T-helper 2 cell treated with Interferon-gamma antibody and Interleukin-4, amounts not matched to agents 5 μg/mL and 100 μg/mL, for 36 hours (primary cell): Measurements from ENCODE around the gene PSMB5.

ENCODE experiments used
- DNase-seq: peaks from one replicate; pipeline ENCODE4 v3.0.0; 2021; ENCODE audit warnings: low spot score
- H3K27ac Mint-ChIP-seq: one replicate; pipeline ENCODE4 v1.8.0; 2021; ENCODE audit warnings: mild to moderate bottlenecking, mixed read lengths
- H3K27me3 Mint-ChIP-seq: one replicate; pipeline ENCODE4 v1.8.0; 2021; ENCODE audit warnings: low read depth, mixed read lengths
- H3K36me3 Mint-ChIP-seq: one replicate; pipeline ENCODE4 v1.8.0; 2021; ENCODE audit warnings: low read depth, mixed read lengths
- H3K4me1 Mint-ChIP-seq: one replicate; pipeline ENCODE4 v1.8.0; 2021; ENCODE audit warnings: low read depth, mixed read lengths
- H3K4me3 Mint-ChIP-seq: one replicate; pipeline ENCODE4 v1.8.0; 2022; ENCODE audit warnings: mild to moderate bottlenecking, moderate library complexity, mixed read lengths
- H3K9me3 Mint-ChIP-seq: one replicate; pipeline ENCODE4 v1.8.0; 2021; ENCODE audit warnings: mixed read lengths

Gene PSMB5

GRCh38 chr14:23043145-23043544 is 8.4 kb upstream of the PSMB5 start:
- Mint-ChIP-seq H3K9me3 (no peaks in the 10 kb centered on the region), H3K36me3 (no peaks in the 10 kb centered on the region), H3K27me3 (no peaks in the 10 kb centered on the region), H3K4me1 (no peaks in the 10 kb centered on the region), H3K27ac (no peak overlapping the region), H3K4me3 (no peak overlapping the region)
- no peak for DNase-seq

- H3K27me3 Mint-ChIP-seq: no peaks in the 10 kb centered on the region
- no peaks in the 10 kb centered on the region for H3K4me1 Mint-ChIP-seq
- H3K9me3 Mint-ChIP-seq: no peaks in the 10 kb centered on the region
- no peak within 1 kb of the TSS for H3K4me3 Mint-ChIP-seq
- no peaks in the 10 kb centered on the region for H3K36me3 Mint-ChIP-seq
- H3K27ac Mint-ChIP-seq: no peak within 1 kb of the TSS
- DNase-seq: no peak
Measured at GRCh38 chr14:23042162-23042965, 7.7 kb upstream of the PSMB5 start, which contains the start of gene PSMB11. PSMB11 (plus strand) TSS chr14:23042212; CDS start chr14:23042226, 14 bp downstream.

DNA sequence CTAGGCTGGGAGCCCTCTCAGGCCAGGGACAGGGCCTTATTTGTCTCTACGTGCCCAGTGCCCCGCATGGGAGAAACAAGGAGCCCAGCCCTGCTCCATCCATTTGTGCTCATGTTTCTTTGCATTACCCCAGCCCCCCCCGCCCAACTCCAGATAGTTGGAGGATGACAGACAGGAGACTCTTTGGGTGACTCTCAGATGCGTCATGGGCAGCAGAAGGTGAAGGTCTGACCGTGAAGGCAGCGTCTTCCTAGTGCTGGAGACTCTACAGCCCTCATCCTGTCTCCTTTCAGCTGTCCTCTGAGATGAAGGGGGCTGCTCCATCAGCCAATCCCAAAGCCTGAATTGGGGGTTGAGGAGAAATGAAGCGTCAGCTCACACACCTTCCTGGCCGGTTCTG is 7.0 kb upstream of the PSMB5 start:
- H3K36me3 Mint-ChIP-seq: no peaks in the 10 kb centered on the region
- H3K27me3 Mint-ChIP-seq: no peaks in the 10 kb centered on the region
- H3K4me3 Mint-ChIP-seq: no peak overlapping the region
- no peak overlapping the region for H3K27ac Mint-ChIP-seq
- no peaks in the 10 kb centered on the region for H3K4me1 Mint-ChIP-seq
- no peaks in the 10 kb centered on the region for H3K9me3 Mint-ChIP-seq
- DNase-seq: no peak

- Mint-ChIP-seq H3K4me3 (no peak overlapping the region), H3K4me1 (peaks cover 8% of the 10 kb centered on the region), H3K36me3 (no peaks in the 10 kb centered on the region), H3K9me3 (no peaks in the 10 kb centered on the region), H3K27me3 (no peaks in the 10 kb centered on the region), H3K27ac (no peak overlapping the region)
- no peak for DNase-seq
Measured at GRCh38 chr14:23040100-23040499, 5.4 kb upstream of the PSMB5 start.

- no peaks in the 10 kb centered on the region for H3K27me3 Mint-ChIP-seq
- H3K36me3 Mint-ChIP-seq: peaks cover 21% of the 10 kb centered on the region
- H3K4me1 Mint-ChIP-seq: peaks cover 25% of the 10 kb centered on the region
- H3K27ac Mint-ChIP-seq: peak overlapping the region; percentile 89
- H3K4me3 Mint-ChIP-seq: peak overlapping the region; percentile 83
- DNase-seq: no peak
- no peaks in the 10 kb centered on the region for H3K9me3 Mint-ChIP-seq
Measured at GRCh38 chr14:23035303-23036144, 824 bp upstream of the PSMB5 start.

GRCh38 chr14:23033801-23034497 is 751 bp downstream of the PSMB5 start:
- Mint-ChIP-seq H3K36me3 (peaks cover 29% of the 10 kb centered on the region), H3K4me1 (peaks cover 30% of the 10 kb centered on the region), H3K27me3 (no peaks in the 10 kb centered on the region), H3K27ac (peak overlapping the region; percentile 89), H3K9me3 (no peaks in the 10 kb centered on the region), H3K4me3 (peak overlapping the region; percentile 83)
- DNase-seq: no peak

DNA sequence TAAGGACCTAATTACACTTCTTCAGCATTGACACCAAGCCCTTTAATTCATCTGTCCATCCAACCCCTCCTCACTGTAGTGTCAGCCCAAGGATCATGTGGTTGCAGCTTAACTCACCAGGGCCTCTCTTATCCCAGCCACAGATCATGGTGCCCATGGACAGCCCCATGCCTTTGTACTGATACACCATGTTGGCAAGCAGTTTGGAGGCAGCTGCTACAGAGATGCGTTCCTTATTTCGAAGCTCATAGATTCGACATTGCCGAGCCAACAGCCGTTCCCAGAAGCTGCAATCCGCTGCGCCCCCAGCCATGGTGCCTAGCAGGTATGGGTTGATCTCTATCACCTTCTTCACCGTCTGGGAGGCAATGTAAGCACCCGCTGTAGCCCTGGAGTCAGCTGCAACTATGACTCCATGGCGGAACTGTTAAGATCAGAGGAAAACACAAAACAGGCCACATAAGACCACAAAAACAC is 1.4 kb downstream of the PSMB5 start:
- no peak for DNase-seq
- peaks cover 35% of the 10 kb centered on the region for H3K4me1 Mint-ChIP-seq
- peaks cover 33% of the 10 kb centered on the region for H3K36me3 Mint-ChIP-seq
- peak overlapping the region; percentile 89 for H3K27ac Mint-ChIP-seq
- H3K27me3 Mint-ChIP-seq: no peaks in the 10 kb centered on the region
- no peaks in the 10 kb centered on the region for H3K9me3 Mint-ChIP-seq
- H3K4me3 Mint-ChIP-seq: peak overlapping the region; percentile 83

DNA sequence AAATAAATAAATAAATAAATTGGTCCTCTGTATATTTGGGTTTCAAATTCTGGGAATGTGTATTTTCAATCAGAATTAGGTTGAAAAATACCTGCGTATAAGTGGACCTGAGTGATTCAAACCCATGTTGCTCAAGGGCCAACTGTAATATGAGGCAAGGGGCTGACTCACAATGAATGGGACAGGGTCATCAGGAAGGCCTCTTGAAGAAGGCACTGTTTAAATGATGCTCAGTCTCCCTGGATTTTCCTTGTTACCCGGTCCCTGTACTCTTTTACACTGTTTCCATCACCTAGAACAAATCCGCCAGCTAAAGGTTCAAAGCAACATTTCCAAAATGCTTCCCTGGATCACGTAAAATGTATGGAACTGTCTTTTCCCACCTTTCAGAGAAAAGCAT is 3.8 kb downstream of the PSMB5 start:
- Mint-ChIP-seq H3K27me3 (no peaks in the 10 kb centered on the region), H3K27ac (no peak overlapping the region), H3K4me3 (no peak overlapping the region), H3K4me1 (peaks cover 40% of the 10 kb centered on the region), H3K9me3 (no peaks in the 10 kb centered on the region), H3K36me3 (peaks cover 44% of the 10 kb centered on the region)
- DNase-seq: no peak

GRCh38 chr14:23028799-23029198 is 5.9 kb downstream of the PSMB5 start:
- no peaks in the 10 kb centered on the region for H3K27me3 Mint-ChIP-seq
- peaks cover 43% of the 10 kb centered on the region for H3K4me1 Mint-ChIP-seq
- H3K4me3 Mint-ChIP-seq: peak overlapping the region; percentile 39

GRCh38 chr14:23025151-23025814 is 9.4 kb downstream of the PSMB5 start:
- Mint-ChIP-seq H3K9me3 (no peaks in the 10 kb centered on the region), H3K27me3 (no peaks in the 10 kb centered on the region), H3K36me3 (peaks cover 52% of the 10 kb centered on the region), H3K27ac (peak overlapping the region; percentile 27), H3K4me3 (peak overlapping the region; percentile 27), H3K4me1 (peaks cover 39% of the 10 kb centered on the region)
- peak; percentile 10 for DNase-seq

More at GRCh38 chr14:23028799-23029198, 5.9 kb downstream of the PSMB5 start:
- Mint-ChIP-seq H3K9me3 (no peaks in the 10 kb centered on the region), H3K36me3 (peaks cover 59% of the 10 kb centered on the region), H3K27ac (peak overlapping the region; percentile 55)
- peak; percentile 24 for DNase-seq

DNA sequence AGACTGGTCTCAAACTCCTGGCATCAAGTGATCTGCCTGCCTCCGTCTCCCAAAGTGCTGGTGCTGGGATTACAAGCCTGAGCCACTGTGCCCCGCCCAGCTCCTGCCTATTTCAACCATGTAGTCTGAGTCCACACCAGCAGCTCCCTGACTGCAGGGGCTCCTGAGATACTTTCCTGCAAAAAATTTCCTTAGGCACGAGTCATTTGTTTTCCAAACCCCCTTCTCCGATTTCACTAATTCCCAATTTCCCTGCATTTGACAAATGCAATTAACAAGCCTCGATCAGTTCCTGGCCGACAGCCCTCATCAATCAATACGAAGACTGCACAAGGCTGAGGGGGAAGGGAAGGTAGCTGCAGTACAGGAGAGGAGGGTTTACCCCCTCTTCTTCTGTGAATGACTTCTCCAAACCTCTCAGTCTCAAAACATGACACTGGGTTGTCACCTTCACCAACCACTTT is 10.1 kb downstream of the PSMB5 start:
- H3K9me3 Mint-ChIP-seq: no peaks in the 10 kb centered on the region
- H3K4me3 Mint-ChIP-seq: no peak overlapping the region
- no peaks in the 10 kb centered on the region for H3K27me3 Mint-ChIP-seq
- peaks cover 39% of the 10 kb centered on the region for H3K4me1 Mint-ChIP-seq
- no peak overlapping the region for H3K27ac Mint-ChIP-seq
- no peak for DNase-seq
- H3K36me3 Mint-ChIP-seq: peaks cover 52% of the 10 kb centered on the region

- H3K36me3 Mint-ChIP-seq: peaks cover 43% of the 10 kb centered on the region
- no peaks in the 10 kb centered on the region for H3K9me3 Mint-ChIP-seq
- DNase-seq: no peak
- H3K27me3 Mint-ChIP-seq: no peaks in the 10 kb centered on the region
- no peak overlapping the region for H3K27ac Mint-ChIP-seq
- H3K4me3 Mint-ChIP-seq: no peak overlapping the region
- peaks cover 32% of the 10 kb centered on the region for H3K4me1 Mint-ChIP-seq
Measured at GRCh38 chr14:23023795-23024152, 10.9 kb downstream of the PSMB5 start.

GRCh38 chr14:23023022-23023794 is 11.5 kb downstream of the PSMB5 start:
- no peak for DNase-seq
- Mint-ChIP-seq H3K4me1 (peaks cover 29% of the 10 kb centered on the region), H3K4me3 (no peak overlapping the region), H3K27ac (no peak overlapping the region), H3K27me3 (no peaks in the 10 kb centered on the region), H3K36me3 (peaks cover 41% of the 10 kb centered on the region), H3K9me3 (no peaks in the 10 kb centered on the region)
